DMS53 treated with DMSO at 0.1 percent for 48 hours (cell line): ENCODE measurements around the gene RUNX2.
"Not testable (repeated sequence)": the region's sequence is repeated elsewhere in the genome, so short reads cannot be mapped to it uniquely, and the experiment has no call there.

Source experiments
- DNase-seq: peaks from one replicate; lab custom pipeline; 2025; ENCODE audit not compliant: unreplicated experiment; lab: John Stamatoyannopoulos, UW

The RUNX2 gene

GRCh38 chr6:45548657-45549515, 220.8 kb downstream of the RUNX2 start:
- DNase-seq, result no peak

DNA sequence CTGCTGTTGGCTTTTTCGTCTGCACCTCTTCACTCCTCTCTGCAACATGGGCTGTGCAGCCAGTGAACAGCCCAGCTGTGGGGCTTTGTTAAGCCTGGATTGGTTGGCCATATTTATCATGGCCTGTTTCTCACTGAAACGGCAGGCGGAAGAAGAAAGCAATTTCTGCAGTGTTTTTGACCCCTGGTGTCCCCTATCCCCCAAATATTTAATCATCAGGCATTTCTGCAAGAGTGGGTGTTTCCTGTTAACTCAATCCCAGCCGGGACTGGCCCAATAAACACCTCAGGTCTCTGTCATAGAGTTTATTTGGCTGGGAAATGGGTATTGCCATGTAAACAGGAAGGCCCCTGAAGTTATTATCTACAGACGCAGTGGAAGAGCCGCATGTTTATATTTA, 224.4 kb downstream of the RUNX2 start:
- no peak for DNase-seq

DNA sequence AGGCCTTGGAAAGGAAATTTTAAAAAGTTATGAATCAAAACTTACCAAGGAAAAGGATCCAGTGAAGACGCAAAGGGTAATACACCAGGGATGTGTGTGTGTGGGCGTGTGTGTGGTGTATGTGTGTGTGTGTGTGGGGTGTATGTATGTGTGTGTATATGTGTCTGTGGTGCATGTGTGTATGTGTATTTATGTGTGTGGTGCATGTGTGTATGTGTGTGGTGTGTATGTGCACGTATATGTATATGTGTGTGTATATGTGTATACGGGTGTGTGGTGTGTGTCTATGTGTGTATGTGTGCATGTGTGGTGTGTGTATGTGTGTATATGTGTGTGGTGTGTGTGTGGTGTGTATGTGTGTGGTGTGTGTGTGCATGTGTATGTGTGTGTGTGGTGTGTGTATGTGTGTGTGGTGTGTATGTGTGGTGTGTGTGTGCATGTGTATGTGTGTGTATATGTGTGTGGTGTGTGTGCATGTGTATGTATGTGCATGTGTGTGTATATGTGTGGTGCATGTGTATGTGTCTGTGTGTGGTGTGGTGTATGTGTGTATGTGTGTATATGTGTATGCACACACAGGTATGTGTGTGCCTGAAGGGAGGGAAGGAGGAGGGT, 225.7 kb downstream of the RUNX2 start:
- DNase-seq, result no peak

GRCh38 chr6:45554591-45554990, 226.5 kb downstream of the RUNX2 start:
- DNase-seq, result no peak

- DNase-seq, result no peak
Measured at GRCh38 chr6:45555981-45556771, 228.0 kb downstream of the RUNX2 start.

- no peak for DNase-seq
Measured at GRCh38 chr6:45556828-45557227, 228.7 kb downstream of the RUNX2 start.

DNA sequence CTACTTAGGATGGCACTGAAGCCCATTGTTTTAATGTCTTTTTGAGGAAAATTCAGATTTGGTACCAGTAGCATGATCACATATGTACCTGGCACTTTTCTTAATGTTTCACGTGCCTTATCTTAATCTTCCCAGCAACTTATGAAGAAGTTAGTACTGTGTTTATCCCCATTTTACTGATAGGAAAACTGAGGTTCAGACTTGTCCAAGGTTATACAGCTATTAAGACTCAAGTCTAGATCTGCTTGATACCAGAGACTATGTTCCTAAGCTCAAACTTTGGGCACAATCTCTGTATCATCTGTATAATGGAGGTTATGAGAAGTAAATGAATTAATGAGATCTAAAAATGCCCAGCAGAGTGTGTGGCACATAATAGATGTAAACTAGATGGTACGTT, 229.3 kb downstream of the RUNX2 start:
- DNase-seq, result no peak

GRCh38 chr6:45558858-45559257, 230.7 kb downstream of the RUNX2 start:
- DNase-seq, result no peak

- not testable (repeated sequence) for DNase-seq
Measured at GRCh38 chr6:45560321-45560820, 232.2 kb downstream of the RUNX2 start.

GRCh38 chr6:45562171-45562570, 234.0 kb downstream of the RUNX2 start:
- DNase-seq, result no peak

- no peak for DNase-seq
Measured at GRCh38 chr6:45563041-45563440, 234.9 kb downstream of the RUNX2 start.

DNA sequence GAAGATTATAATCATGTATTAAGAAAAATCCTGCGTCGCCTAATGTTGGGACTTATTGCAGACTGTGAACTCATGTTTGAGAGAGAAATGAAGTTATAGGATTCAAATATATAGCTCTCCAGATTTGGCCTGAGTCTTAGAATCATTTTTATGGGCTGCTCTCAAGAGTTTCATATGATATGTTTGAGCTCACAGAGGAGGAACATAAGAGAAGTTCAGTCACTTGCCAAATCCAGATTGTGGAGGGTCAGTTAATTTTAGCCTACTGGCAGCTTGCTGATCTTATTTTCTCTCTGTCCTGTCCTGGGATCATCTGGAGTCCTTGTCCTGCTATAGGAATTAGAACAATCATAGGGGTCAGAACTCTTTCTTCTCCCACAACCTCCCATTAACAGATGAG, 235.7 kb downstream of the RUNX2 start:
- DNase-seq, result no peak

GRCh38 chr6:45566882-45567281, 238.8 kb downstream of the RUNX2 start:
- no peak for DNase-seq

GRCh38 chr6:45567879-45568278, 239.7 kb downstream of the RUNX2 start:
- DNase-seq, result no peak

GRCh38 chr6:45568626-45569025, 240.5 kb downstream of the RUNX2 start:
- no peak for DNase-seq

DNA sequence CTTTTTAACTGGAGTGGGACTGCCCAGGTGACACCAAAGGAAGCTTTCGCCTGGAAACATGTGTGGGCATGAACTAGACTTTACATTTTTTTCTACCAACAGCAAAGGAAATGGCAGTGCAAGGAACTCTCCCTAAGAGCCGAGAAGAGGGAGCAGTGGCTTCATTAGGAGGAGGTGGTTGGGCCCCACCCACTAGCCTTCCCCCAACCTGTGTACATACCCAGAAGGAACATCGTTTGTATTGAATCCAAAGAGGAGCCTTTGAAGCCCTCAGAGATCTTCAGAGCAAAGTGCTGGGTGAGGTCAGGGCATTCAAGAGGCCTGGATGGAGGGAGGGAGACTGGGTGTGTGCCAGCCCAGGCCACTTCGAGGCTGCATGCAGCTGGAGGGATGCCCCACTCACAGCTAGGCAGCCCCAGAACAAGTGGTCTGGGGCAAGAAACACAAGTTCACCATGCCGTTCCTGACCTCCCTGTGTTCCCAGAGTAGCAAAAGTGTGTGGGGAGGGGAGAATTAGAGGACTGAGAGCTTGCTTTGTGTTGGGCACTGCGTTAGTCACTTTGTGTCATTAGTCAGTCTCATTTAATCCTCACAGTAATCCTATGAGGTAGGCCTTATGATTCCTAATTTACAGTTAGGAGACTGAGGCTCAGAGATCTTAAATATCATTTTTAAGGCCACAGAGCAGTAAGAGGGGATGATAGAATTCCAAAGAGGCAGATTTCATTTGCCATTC, 241.2 kb downstream of the RUNX2 start:
- no peak for DNase-seq

DNA sequence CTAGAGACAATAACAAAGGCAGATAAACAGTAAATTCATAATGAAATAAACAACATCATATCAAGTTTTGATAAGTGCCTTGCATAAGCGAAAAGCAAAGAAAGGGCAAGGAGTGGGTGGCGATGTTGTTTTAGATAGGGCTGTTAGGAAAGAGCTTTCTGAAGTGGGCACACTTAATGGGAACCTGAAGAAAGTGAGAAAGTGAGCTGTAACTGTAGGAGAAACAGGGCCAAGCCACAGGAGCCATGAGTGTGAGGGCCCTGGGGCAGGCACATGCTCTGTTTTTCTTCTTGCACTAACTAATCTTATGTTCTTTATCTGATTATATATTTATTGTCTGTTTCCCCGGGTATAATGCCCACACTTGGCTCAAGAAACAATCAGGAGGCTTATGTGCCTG, 243.0 kb downstream of the RUNX2 start:
- no peak for DNase-seq

DNA sequence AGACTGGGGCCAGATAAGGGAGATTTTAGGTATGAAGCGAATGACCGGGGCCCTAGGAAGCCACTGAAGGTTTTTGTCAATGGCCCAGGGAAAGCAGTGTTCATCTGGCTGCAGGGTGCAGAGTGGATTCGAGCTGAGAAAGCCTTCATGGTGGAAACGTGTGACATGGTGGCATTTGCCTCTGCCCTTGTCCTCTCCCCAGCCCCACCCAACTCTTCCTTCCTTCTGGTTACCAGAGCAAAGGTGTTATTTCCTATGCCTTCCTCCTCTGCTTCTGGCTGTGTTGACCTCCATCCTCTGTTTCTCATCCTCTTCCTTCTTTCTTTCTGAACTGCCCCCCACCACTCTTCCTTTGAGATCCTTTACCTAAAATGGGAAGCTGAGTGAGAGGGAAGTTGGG, 244.7 kb downstream of the RUNX2 start:
- no peak for DNase-seq

DNA sequence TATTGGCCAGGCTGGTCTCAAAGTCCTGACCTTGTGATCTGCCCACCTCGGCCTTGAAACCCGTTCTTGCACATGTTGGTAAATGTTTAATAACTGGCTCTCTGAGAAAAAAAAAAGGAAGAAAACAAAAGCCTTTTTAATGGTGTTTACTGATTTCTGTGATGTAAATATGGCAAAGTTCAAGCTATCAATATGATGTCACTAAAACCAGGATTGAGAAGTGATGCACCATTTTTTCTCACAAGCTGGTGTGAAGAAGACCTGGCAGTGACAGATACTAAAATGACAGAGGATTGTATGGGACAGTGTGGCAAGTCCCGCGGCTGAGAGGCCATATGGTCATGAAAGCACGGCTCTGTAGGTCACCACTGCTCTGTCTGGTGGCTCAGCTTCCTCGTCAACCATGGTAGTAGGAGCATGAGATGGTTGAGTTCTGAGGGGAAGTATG, 245.9 kb downstream of the RUNX2 start:
- DNase-seq, result no peak

GRCh38 chr6:45574885-45575284, 246.8 kb downstream of the RUNX2 start:
- peak; percentile 11 for DNase-seq
